AG04450 (cell line): ENCODE results near the gene DNAJB4. TPM values are rescaled to one million over a fixed set of nuclear protein-coding genes. Genes with fewer than 3 reads are reported as not detected.
A peak's percentile ranks its signal among the peaks of the same experiment; 100 is the strongest.
"Not testable (repeated sequence)": the region's sequence is repeated elsewhere in the genome, so short reads cannot be mapped to it uniquely, and the experiment has no call there.

Source experiments
- CTCF ChIA-PET: fragments of 300-600, 350-600 bp; formaldehyde crosslinking; extraction: SDS; loops from one replicate; lab custom pipeline; 2022; ENCODE audit warnings: antibody characterized with exemption, inconsistent platforms; lab: Charles Lee
- POLR2A ChIA-PET: fragments of 350-600 bp; formaldehyde crosslinking; extraction: SDS; loops from one replicate; lab custom pipeline; 2021; ENCODE audit warnings: antibody characterized with exemption, inconsistent platforms; lab: Yijun Ruan, JAX
- DNase-seq: peaks from one replicate; pipeline ENCODE4 v3.0.0-alpha.2; 2011; ENCODE audit warnings: low read depth, low spot score
- H3K27ac ChIP-seq: one replicate; pipeline ENCODE4 v1.5.1; 2012; ENCODE audit warnings: low read depth, low read length, control low read depth
- H3K27me3 ChIP-seq: one replicate; pipeline ENCODE4 v1.6.0; 2012; ENCODE audit warnings: low read length; ENCODE audit not compliant: control insufficient read depth, insufficient read depth
- H3K4me3 ChIP-seq: 2 replicates; pipeline ENCODE4 v1.5.1; 2011; ENCODE audit warnings: mild to moderate bottlenecking, low read depth, low read length, control low read depth
- H3K9me3 ChIP-seq: 2 replicates; pipeline ENCODE4 v1.5.1; 2012; ENCODE audit warnings: low read length; ENCODE audit not compliant: control insufficient read depth, insufficient read depth
- CTCF ChIP-seq: IDR thresholded peaks from 2 replicates; pipeline ENCODE4 v1.5.1; 2011; ENCODE audit warnings: low read depth, low read length, control low read depth, inconsistent platforms
- polyA plus RNA-seq: library from polyadenylated mRNA; depleted of rRNA; stranded (reverse); fragments of >200 nt; gene quantifications from 2 replicates; pipeline ENCODE4 v1.2.3, GENCODE V29; 2011

DNAJB4 gene
- polyA plus RNA-seq, 1 experiment = 51.6 TPM

DNA sequence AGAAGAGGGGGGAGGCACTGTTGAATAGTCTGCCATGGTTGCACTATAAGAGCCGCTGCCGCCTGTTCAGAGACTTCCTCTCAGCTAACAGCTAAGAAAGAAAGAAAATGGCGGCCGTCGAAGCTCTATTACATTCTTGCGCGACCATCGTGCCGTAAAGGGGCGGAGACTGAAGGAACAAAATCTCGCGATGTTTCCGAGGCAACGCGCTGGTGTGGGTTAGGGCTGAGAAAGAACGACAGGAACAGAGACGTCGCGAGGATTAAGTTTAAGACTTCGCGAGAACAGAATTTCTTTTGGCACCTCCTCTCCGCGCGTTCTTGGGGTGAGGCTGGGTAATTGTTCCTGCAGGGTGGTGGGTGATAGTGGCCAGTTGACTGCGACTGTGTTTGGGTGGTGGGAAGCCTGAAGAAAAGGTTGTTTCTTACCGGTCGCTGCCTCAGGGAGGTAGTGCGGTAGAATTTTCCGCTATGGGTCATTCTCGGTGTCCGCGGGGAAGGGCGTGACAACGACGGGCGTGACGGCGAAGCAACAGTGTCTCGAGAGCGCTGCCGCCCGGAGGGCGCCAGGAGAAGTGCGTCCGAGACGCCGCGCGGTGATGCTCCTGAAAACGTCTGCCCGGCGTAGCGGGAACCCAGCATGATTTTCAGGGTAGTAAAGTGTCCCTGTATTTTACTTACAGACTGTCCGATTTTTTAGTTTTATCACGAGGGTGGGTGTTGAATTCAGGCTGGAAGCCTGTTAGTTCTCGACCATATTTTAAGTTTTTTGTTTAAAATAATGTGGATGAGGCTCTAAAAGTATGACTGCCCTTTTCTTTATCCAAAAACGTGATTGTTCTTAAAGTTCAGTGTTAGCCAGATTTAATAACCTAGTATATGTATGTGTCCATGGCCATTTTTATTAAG lies 25.5 kb upstream of the DNAJB4 start, which contains the start of gene FUBP1:
Gene FUBP1 (minus strand): TSS at position 104 of the 908 bp plus-strand sequence. CDS start 68 bp downstream, at position 36.
- Histone ChIP-seq H3K27ac (peak within 1 kb of the TSS; percentile 97), H3K4me3 (peak within 1 kb of the TSS; percentile 77), H3K9me3 (peaks cover 2% of the 10 kb centered on the region; the same call in 1 of the 2 replicates), H3K27me3 (no peaks in the 10 kb centered on the region)
- peak; percentile 99 for DNase-seq
- peak; percentile 74 for TF ChIP-seq CTCF
- CTCF ChIA-PET = interaction anchor here (0.6 to 3.5 kb wide), 10 partner anchors 8 to 135 kb away, joined by 3 to 36 read pairs (median 4); no protein-coding TSS in a partner anchor
- POLR2A ChIA-PET = interaction anchor here (0.6 to 5.9 kb wide), 4 partner anchors 25 to 135 kb away, joined by 3 to 105 read pairs (median 6); partner anchors contain the start of gene DNAJB4

GRCh38 chr1:77983352-77983996 lies 21.3 kb upstream of the DNAJB4 start:
- DNase-seq, POLR2A ChIA-PET, H3K4me3 ChIP-seq, H3K27me3 ChIP-seq, H3K9me3 ChIP-seq, H3K27ac ChIP-seq: not testable (repeated sequence)
- CTCF ChIA-PET = interaction anchor here (0.9 kb wide), 1 partner anchor 131 kb away, joined by 3 read pairs; no protein-coding TSS in a partner anchor

DNA sequence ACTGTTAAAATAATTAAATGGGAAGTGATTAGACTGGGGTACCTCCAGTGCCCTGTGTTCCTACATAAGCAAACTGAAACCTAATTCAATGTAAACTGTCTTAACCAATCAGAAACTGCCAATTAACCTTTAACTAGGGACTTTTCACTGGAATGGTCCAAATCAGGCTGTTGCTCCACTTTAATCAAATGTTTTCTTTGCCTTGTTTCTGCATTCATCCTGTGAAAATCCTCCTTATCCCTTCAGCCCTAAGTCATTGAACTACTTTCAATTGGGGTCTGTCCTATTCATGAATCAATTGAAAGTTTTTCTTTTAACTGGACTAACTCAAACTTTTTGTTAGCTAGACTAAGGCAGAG lies 20.8 kb upstream of the DNAJB4 start:
- no peak for DNase-seq
- Histone ChIP-seq H3K27me3 (no peaks in the 10 kb centered on the region), H3K27ac (no peak overlapping the region), H3K4me3 (no peak overlapping the region), H3K9me3 (no peaks in the 10 kb centered on the region)
- no peak for TF ChIP-seq CTCF
- ChIA-PET POLR2A (no interaction called here), CTCF (interaction anchor here (0.9 kb wide), 1 partner anchor 131 kb away, joined by 3 read pairs; no protein-coding TSS in a partner anchor)

- no peak for TF ChIP-seq CTCF
- ChIA-PET POLR2A (no interaction called here), CTCF (no interaction called here)
- no peak for DNase-seq
- no peak overlapping the region for H3K27ac ChIP-seq
- H3K27me3 ChIP-seq = no peaks in the 10 kb centered on the region
- no peak overlapping the region for H3K4me3 ChIP-seq
- no peaks in the 10 kb centered on the region for H3K9me3 ChIP-seq
Measured at GRCh38 chr1:77984629-77985028, 20.1 kb upstream of the DNAJB4 start.

- DNase-seq = no peak
- CTCF ChIA-PET = interaction anchor here (1.4 kb wide), 1 partner anchor 8 kb away, joined by 5 read pairs; the partner anchor contains the start of gene FUBP1
- POLR2A ChIA-PET = no interaction called here
- no peak overlapping the region for H3K27ac ChIP-seq
- no peaks in the 10 kb centered on the region for H3K27me3 ChIP-seq
- no peak overlapping the region for H3K4me3 ChIP-seq
- no peak for TF ChIP-seq CTCF
- no peaks in the 10 kb centered on the region for H3K9me3 ChIP-seq
Measured at GRCh38 chr1:77986810-77987209, 17.9 kb upstream of the DNAJB4 start.
